ENCODE results near the gene CYP26C1. TPM values are rescaled to one million over a fixed set of nuclear protein-coding genes. Genes with fewer than 3 reads are reported as not detected.

Gene CYP26C1
- total RNA-seq (not detected), polyA plus RNA-seq (not detected)

- Histone ChIP-seq H3K4me3 (ENCODE audit: low read depth, low read length) (no peak within 1 kb of the TSS), H3K27ac (ENCODE audit: low read depth) (no peak within 1 kb of the TSS), H3K4me1 (ENCODE audit: insufficient read depth) (peaks cover 1% of the 10 kb centered on the region), H3K36me3 (ENCODE audit: insufficient read depth) (no peaks in the 10 kb centered on the region)
- no peak for DNase-seq (ENCODE audit: extremely low spot score)
- 28% methylated on average over 67 of the region's 67 CpGs for whole genome bisulfite sequencing
Observed at GRCh38 chr10:93059975-93060886, at the start of gene CYP26C1. Gene CYP26C1 (plus strand): TSS chr10:93060798. CDS start chr10:93061264, 466 bp downstream.

- H3K36me3 ChIP-seq (ENCODE audit: insufficient read depth): no peaks in the 10 kb centered on the region
- no peaks in the 10 kb centered on the region for H3K4me1 ChIP-seq (ENCODE audit: insufficient read depth)
- H3K27ac ChIP-seq (ENCODE audit: low read depth): no peak overlapping the region
- H3K4me3 ChIP-seq (ENCODE audit: low read depth, low read length): no peak overlapping the region
- DNase-seq (ENCODE audit: extremely low spot score): no peak
- 89% methylated on average over 3 of the region's 3 CpGs for WGBS
Observed at GRCh38 chr10:93015722-93016121, 44.9 kb upstream of the CYP26C1 start.

GRCh38 chr10:93023013-93023650, 37.5 kb upstream of the CYP26C1 start:
- H3K4me1 ChIP-seq (ENCODE audit: insufficient read depth): no peaks in the 10 kb centered on the region
- H3K27ac ChIP-seq (ENCODE audit: low read depth): no peak overlapping the region
- DNase-seq (ENCODE audit: extremely low spot score): no peak
- no peaks in the 10 kb centered on the region for H3K36me3 ChIP-seq (ENCODE audit: insufficient read depth)
- 87% methylated on average over 4 of the region's 4 CpGs for WGBS
- H3K4me3 ChIP-seq (ENCODE audit: low read depth, low read length): no peak overlapping the region

GRCh38 chr10:93026072-93026471, 34.5 kb upstream of the CYP26C1 start:
- Histone ChIP-seq H3K4me1 (ENCODE audit: insufficient read depth) (no peaks in the 10 kb centered on the region), H3K36me3 (ENCODE audit: insufficient read depth) (no peaks in the 10 kb centered on the region), H3K4me3 (ENCODE audit: low read depth, low read length) (no peak overlapping the region), H3K27ac (ENCODE audit: low read depth) (no peak overlapping the region)
- DNase-seq (ENCODE audit: extremely low spot score): no peak
- 63% methylated on average over 2 of the region's 2 CpGs for WGBS

- Histone ChIP-seq H3K27ac (ENCODE audit: low read depth) (no peak overlapping the region), H3K4me3 (ENCODE audit: low read depth, low read length) (no peak overlapping the region), H3K4me1 (ENCODE audit: insufficient read depth) (no peaks in the 10 kb centered on the region), H3K36me3 (ENCODE audit: insufficient read depth) (no peaks in the 10 kb centered on the region)
- DNase-seq (ENCODE audit: extremely low spot score): no peak
Observed at GRCh38 chr10:93027508-93027907, 33.1 kb upstream of the CYP26C1 start.

GRCh38 chr10:93028883-93029282, 31.7 kb upstream of the CYP26C1 start:
- DNase-seq (ENCODE audit: extremely low spot score): no peak
- WGBS: 84% methylated on average over 2 of the region's 2 CpGs
- no peaks in the 10 kb centered on the region for H3K4me1 ChIP-seq (ENCODE audit: insufficient read depth)
- H3K4me3 ChIP-seq (ENCODE audit: low read depth, low read length): no peak overlapping the region
- no peaks in the 10 kb centered on the region for H3K36me3 ChIP-seq (ENCODE audit: insufficient read depth)
- no peak overlapping the region for H3K27ac ChIP-seq (ENCODE audit: low read depth)

- no peak overlapping the region for H3K4me3 ChIP-seq (ENCODE audit: low read depth, low read length)
- H3K36me3 ChIP-seq (ENCODE audit: insufficient read depth): no peaks in the 10 kb centered on the region
- H3K27ac ChIP-seq (ENCODE audit: low read depth): no peak overlapping the region
- no peak for DNase-seq (ENCODE audit: extremely low spot score)
- H3K4me1 ChIP-seq (ENCODE audit: insufficient read depth): no peaks in the 10 kb centered on the region
Observed at GRCh38 chr10:93030409-93030808, 30.2 kb upstream of the CYP26C1 start.

- no peak overlapping the region for H3K27ac ChIP-seq (ENCODE audit: low read depth)
- H3K4me1 ChIP-seq (ENCODE audit: insufficient read depth): no peaks in the 10 kb centered on the region
- no peak overlapping the region for H3K4me3 ChIP-seq (ENCODE audit: low read depth, low read length)
- WGBS: 86% methylated on average over 5 of the region's 5 CpGs
- DNase-seq (ENCODE audit: extremely low spot score): no peak
- H3K36me3 ChIP-seq (ENCODE audit: insufficient read depth): no peaks in the 10 kb centered on the region
Observed at GRCh38 chr10:93032105-93032808, 28.3 kb upstream of the CYP26C1 start.

GRCh38 chr10:93032809-93033137, 27.8 kb upstream of the CYP26C1 start:
- Histone ChIP-seq H3K27ac (ENCODE audit: low read depth) (no peak overlapping the region), H3K4me1 (ENCODE audit: insufficient read depth) (no peaks in the 10 kb centered on the region), H3K36me3 (ENCODE audit: insufficient read depth) (no peaks in the 10 kb centered on the region), H3K4me3 (ENCODE audit: low read depth, low read length) (no peak overlapping the region)
- no peak for DNase-seq (ENCODE audit: extremely low spot score)
- WGBS: 97% methylated on average over 1 of the region's 1 CpG

- 16% methylated on average over 1 of the region's 1 CpG for WGBS
- DNase-seq (ENCODE audit: extremely low spot score): no peak
- Histone ChIP-seq H3K4me1 (ENCODE audit: insufficient read depth) (no peaks in the 10 kb centered on the region), H3K27ac (ENCODE audit: low read depth) (no peak overlapping the region), H3K36me3 (ENCODE audit: insufficient read depth) (no peaks in the 10 kb centered on the region), H3K4me3 (ENCODE audit: low read depth, low read length) (no peak overlapping the region)
Observed at GRCh38 chr10:93034426-93034825, 26.2 kb upstream of the CYP26C1 start.

- H3K27ac ChIP-seq (ENCODE audit: low read depth): no peak overlapping the region
- WGBS: 98% methylated on average over 1 of the region's 1 CpG
- no peak for DNase-seq (ENCODE audit: extremely low spot score)
- no peaks in the 10 kb centered on the region for H3K36me3 ChIP-seq (ENCODE audit: insufficient read depth)
- no peaks in the 10 kb centered on the region for H3K4me1 ChIP-seq (ENCODE audit: insufficient read depth)
- no peak overlapping the region for H3K4me3 ChIP-seq (ENCODE audit: low read depth, low read length)
Observed at GRCh38 chr10:93039110-93039509, 21.5 kb upstream of the CYP26C1 start.

GRCh38 chr10:93039721-93040120, 20.9 kb upstream of the CYP26C1 start:
- DNase-seq (ENCODE audit: extremely low spot score): no peak
- 34% methylated on average over 3 of the region's 3 CpGs for WGBS
- no peaks in the 10 kb centered on the region for H3K4me1 ChIP-seq (ENCODE audit: insufficient read depth)
- H3K27ac ChIP-seq (ENCODE audit: low read depth): no peak overlapping the region
- H3K4me3 ChIP-seq (ENCODE audit: low read depth, low read length): no peak overlapping the region
- no peaks in the 10 kb centered on the region for H3K36me3 ChIP-seq (ENCODE audit: insufficient read depth)

- no peak for DNase-seq (ENCODE audit: extremely low spot score)
- Histone ChIP-seq H3K4me1 (ENCODE audit: insufficient read depth) (no peaks in the 10 kb centered on the region), H3K36me3 (ENCODE audit: insufficient read depth) (no peaks in the 10 kb centered on the region), H3K4me3 (ENCODE audit: low read depth, low read length) (no peak overlapping the region), H3K27ac (ENCODE audit: low read depth) (no peak overlapping the region)
- 87% methylated on average over 3 of the region's 3 CpGs for WGBS
Observed at GRCh38 chr10:93054486-93054885, 6.1 kb upstream of the CYP26C1 start.

- H3K36me3 ChIP-seq (ENCODE audit: insufficient read depth): no peaks in the 10 kb centered on the region
- H3K27ac ChIP-seq (ENCODE audit: low read depth): no peak overlapping the region
- 96% methylated on average over 3 of the region's 3 CpGs for WGBS
- no peaks in the 10 kb centered on the region for H3K4me1 ChIP-seq (ENCODE audit: insufficient read depth)
- no peak overlapping the region for H3K4me3 ChIP-seq (ENCODE audit: low read depth, low read length)
- no peak for DNase-seq (ENCODE audit: extremely low spot score)
Observed at GRCh38 chr10:93058139-93058538, 2.5 kb upstream of the CYP26C1 start.
